ENCODE results near the gene EXD3.
"Not testable (repeated sequence)": the region's sequence is repeated elsewhere in the genome, so short reads cannot be mapped to it uniquely, and the experiment has no call there.

EXD3 gene

GRCh38 chr9:137430723-137431415 is 7.9 kb upstream of the EXD3 start:
- DNase-seq: no peak

GRCh38 chr9:137429974-137430722 is 7.2 kb upstream of the EXD3 start:
- DNase-seq: peak; percentile 55

GRCh38 chr9:137429546-137429890 is 6.6 kb upstream of the EXD3 start:
- DNase-seq: no peak

DNA sequence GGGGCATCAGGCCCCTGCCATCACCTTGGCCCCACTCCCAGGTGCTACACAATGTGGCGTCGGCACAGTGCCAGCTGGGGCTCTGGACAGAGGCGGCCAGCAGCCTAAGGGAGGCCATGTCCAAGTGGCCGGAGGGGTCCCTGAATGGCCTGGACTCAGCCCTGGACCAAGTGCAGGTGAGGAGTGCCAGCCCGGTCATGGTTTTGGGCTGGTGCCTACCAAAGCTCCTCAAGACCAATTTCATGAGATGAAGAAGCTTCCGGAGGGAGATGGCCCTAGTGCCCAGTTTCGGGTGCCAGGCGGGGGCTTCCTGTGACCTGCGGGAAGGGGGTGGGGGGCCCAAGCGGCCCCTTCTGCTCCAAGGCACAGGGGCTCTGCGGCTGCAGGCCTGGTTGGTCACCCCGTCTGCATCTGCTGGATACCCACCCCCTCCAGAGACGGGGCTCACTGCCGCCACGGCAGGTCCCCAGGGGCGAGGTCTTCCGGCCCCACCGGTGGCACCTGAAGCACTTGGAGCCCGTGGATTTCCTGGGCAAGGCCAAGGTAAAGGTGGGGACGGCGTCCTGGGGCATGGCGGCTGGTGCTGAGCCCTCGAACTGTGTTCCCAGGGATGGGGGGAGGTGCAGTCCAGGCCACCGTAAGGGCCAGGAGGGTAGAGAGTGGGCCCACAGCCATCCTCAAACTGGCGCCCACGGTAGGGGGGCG is 6.0 kb upstream of the EXD3 start:
- no peak for DNase-seq

GRCh38 chr9:137428311-137428630 is 5.3 kb upstream of the EXD3 start:
- DNase-seq: no peak

GRCh38 chr9:137427454-137428310 is 4.7 kb upstream of the EXD3 start:
- DNase-seq: no peak

DNA sequence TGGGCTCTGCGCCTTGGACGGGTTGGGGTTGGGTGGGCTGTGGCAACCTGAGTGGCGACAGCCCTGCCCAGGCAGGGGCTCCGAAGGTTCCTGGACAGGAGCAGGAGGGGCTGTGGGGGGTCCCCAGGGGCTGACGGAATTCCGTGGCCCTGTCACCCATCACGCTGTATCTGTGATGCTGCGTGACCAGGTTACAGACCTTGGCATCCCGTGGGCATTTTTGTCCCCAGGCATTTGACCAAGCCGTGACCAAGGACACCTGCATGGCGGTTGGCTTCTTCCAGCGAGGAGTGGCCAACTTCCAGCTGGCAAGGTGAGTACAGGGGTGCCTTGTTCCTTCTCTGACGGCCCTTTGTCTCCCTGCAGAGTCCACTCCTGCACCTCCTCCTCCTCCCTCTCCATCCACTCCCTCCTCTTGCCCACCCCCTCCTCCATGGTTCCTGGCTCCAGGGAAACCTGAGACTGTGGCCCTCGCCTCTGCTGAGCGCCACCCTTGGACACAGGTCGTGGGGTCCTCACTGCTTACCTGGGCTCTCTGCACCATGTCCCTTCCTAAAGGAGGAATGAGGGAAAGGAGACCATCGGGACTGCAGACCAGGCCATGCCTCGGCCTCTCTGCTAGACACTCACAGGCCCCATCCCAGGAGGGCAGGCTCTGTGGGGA is 3.2 kb upstream of the EXD3 start:
- no peak for DNase-seq

- no peak for DNase-seq
Observed at GRCh38 chr9:137423514-137424291, 741 bp upstream of the EXD3 start.

DNA sequence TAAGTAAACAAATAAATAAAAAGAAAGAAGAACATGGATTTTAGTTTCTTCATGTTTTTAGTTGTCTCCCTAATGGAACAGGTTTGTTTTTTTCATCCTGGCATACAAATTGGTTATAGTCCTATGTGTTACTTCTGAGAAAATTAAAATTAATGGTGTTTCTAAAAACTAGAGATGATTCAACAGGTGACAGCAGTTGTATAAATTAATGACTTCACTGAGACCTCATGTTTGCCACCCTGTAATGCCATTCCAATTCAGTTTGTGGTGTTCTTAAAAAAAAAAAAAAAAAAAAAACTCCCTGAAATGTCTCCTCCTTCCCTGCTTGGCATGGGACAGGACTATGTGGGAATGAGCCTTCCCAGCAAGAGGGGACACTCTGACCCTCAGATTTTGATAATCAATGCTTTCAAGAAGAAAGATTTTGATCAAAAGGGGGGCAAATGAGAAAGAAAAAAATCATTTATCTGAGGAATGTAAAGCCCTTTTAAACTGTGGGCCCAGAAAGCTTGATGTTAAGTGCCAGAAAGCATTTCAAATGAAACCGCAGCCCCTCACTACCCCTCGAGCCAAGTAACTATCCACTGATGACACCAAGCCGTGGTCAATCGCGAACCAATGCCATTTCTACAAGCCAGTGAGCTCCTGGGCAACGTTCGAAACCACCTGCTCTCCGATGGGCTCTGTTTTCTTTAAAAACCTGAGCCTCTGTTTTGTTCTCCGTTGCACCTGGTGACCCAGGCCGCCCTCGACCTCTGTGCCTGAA is 941 bp downstream of the EXD3 start:
- no peak for DNase-seq

- DNase-seq: no peak
Observed at GRCh38 chr9:137417161-137418021, 5.6 kb downstream of the EXD3 start.

DNA sequence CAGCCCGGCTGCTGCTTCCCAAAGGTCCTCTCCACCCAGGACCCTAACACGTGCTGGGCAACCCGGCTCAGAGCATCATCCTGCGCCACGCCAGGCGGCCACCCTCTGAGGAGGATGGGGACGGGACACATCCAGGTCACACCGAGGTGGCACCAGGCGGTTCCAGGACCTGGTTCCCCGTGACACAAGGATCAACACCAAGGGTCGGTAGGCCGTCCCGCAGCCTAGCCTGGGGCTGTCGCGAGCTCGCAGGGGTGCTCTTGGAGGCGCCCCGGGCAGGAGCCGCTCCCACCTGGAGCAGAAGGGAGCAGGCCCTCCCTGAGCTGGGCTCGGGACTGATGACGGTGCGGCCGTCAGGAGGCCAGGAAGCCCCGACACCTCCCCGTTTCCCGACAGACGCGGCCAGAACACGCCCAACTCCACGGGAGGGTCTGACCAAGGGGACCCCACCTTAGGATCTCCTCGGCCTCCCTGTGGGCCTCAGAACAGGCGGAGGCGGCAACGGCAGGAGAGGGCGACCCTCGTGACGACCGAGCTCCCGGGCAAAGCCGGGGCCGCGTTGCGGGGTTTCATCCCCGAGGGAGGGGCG is 6.3 kb downstream of the EXD3 start:
- no peak for DNase-seq

DNA sequence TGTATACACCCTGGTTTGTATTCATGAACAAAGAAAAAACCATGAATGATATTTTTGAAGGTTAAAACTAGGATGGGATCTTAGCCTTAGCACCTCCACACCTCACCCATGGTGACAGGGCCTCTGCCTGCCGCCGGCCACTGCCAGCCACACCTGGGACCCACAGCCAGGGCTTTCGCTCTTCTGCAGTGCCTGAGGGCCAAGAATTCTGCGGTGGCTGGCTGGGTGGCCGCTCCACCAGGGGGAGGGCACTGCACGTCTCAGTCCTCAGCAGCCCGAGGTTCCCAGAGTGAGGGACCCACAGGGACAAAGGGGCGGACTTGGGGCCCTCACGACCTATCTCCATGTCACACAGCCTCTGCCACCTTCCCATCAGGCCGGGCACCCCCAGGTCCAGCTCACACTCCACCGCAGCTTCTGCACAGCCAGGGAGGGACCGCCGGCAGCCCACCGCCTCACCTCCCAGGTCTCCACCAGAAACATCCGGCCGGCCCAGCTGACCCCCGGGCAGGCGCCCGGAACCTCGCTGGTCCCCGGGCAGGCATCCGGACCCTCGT is 6.9 kb downstream of the EXD3 start:
- DNase-seq: no peak

GRCh38 chr9:137415451-137415850 is 7.5 kb downstream of the EXD3 start:
- no peak for DNase-seq

DNA sequence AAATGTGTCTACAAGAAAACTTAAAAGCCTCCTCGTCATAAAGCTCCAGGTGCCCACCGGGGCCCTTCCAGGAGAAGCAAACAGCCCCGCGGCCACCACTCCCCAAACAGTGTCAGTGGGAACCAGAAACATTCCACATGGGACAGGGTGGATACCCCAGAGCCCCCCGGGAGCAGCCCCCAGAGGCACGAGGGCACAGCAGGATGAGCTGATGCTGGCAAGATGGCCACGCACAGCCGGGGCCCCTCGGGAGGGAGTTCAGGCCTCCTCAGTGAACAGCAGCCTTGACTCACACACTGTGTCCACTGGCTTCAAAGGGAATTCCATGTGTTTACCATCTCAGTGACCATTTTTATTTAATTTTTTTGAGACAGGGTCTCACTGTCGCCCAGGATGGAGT is 10.5 kb downstream of the EXD3 start:
- no peak for DNase-seq

GRCh38 chr9:137411645-137412380 is 11.1 kb downstream of the EXD3 start:
- no peak for DNase-seq

DNA sequence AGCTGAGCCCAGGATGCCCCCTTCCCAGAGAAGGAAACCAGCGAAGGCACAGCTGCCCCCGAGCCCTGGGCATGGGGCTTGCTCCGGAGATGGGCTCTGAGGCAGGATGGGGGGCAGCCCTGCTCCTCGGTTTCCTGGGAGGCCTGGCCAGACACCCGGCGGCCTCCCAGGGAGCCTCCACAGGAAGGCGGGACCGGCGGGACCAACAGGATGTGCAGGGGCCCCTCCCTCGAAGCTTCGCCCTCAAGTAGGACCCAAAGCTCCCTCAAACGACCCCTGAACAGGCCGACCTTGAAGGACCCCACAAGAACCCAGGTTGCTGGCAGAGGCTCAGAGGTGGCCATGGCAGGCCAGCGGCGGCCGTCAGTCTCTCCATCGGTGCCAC is 11.7 kb downstream of the EXD3 start:
- DNase-seq: no peak

DNA sequence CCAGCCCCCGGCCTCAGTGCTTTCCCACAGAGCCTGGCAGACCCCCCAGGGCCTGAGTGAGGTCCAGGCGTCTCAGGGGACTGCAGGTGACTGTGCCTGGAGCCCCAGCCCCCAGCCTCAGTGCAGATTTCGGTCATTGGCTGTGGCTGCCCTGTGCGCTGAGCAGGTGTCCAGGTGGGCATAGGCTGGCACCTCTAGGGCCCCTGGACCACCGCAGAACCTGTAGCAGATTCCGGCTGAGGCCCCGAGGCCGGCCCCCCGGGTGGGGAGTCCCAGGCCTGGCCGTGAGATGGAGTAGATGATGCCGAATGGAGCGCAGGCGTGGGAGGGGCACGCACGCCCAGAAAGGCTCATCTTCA is 12.1 kb downstream of the EXD3 start:
- no peak for DNase-seq

DNA sequence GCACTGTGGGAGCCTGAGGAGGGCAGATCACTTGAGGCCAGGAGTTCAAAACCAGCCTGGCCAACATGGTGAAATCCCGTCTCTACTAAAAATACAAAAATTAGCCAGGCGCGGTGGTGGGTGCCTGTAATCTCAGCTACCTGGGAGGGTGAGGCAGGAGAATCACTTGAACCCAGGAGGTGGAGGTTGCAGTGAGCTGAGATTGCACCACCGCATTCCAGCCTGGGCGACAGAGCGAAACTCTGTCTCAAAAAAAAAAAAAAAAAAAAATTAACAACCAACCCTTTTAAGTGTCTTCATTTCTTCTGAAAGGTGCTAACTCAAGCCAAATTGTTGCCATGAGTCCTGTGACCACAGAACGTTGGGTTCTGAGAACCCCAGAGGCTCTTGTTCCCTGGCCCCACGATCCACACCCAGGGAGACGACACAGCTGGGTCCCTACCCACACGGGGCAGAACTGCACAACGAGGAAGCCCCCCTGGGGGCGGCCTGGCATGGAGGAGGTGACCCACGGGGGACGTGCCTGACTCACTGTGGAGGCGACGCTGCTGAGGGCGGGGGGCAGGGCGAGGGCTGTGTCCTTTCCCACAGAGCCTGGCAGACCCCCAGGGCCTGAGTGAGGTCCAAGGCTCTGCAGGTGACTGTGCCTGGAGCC is 12.6 kb downstream of the EXD3 start:
- DNase-seq: not testable (repeated sequence)
